HEK293 (cell line): ENCODE data around the gene MCF2L.

Source experiments
- CTCF ChIA-PET: fragments of 350-600 bp; formaldehyde crosslinking; extraction: SDS; loops from one replicate; lab custom pipeline; 2021; ENCODE audit warnings: antibody characterized with exemption; lab: Yijun Ruan, JAX
- POLR2A ChIA-PET: fragments of 300-600 bp; formaldehyde crosslinking; extraction: SDS; loops from one replicate; lab custom pipeline; 2020; ENCODE audit warnings: antibody characterized with exemption, inconsistent platforms; lab: Yijun Ruan, JAX
- H3K27ac ChIP-seq: fragments of 200-500 bp; sonication (Bioruptor generic); 2 replicates; pipeline ENCODE4 v1.5.1; 2014; ENCODE audit warnings: low read depth, low read length, control low read depth, inconsistent platforms; ENCODE audit errors: extremely low read depth
- H3K36me3 ChIP-seq, 2 experiments: fragments of 200-500 bp in 1 of 2; sonication (Bioruptor generic) in 1 of 2; 1 replicate in 1 of 2; 2 replicates in 1 of 2; pipeline ENCODE4 v1.5.1; 2014 to 2017; ENCODE audit warnings: inconsistent platforms in 2 of 2, low read length in 2 of 2; ENCODE audit not compliant: control insufficient read depth in 2 of 2, insufficient read depth in 1 of 2
- H3K4me1 ChIP-seq: fragments of 200-500 bp; sonication (Bioruptor generic); 2 replicates; pipeline ENCODE4 v1.5.1; 2014; ENCODE audit warnings: mild to moderate bottlenecking, low read length, inconsistent platforms; ENCODE audit not compliant: control insufficient read depth, insufficient read depth
- H3K4me3 ChIP-seq: 2 replicates; pipeline ENCODE4 v1.5.1; 2011; ENCODE audit warnings: low read depth, mild to moderate bottlenecking, control low read depth, low read length, moderate library complexity
- H3K9me3 ChIP-seq: fragments of 200-500 bp; sonication (Bioruptor generic); 2 replicates; pipeline ENCODE4 v1.5.1; 2014; ENCODE audit warnings: low read depth, low read length, inconsistent platforms; ENCODE audit not compliant: control insufficient read depth, insufficient read depth
- CTCF ChIP-seq: fragments of 450-650 bp; formaldehyde crosslinking; IDR thresholded peaks from 2 replicates; pipeline ENCODE4 v1.5.1; 2016; ENCODE audit warnings: missing biosample characterization, missing genetic modification characterization
- KLF17 ChIP-seq: fragments of 450-650 bp; formaldehyde crosslinking; IDR thresholded peaks from 2 replicates; pipeline ENCODE4 v1.5.1; 2016; ENCODE audit warnings: missing biosample characterization, missing genetic modification characterization
- PATZ1 ChIP-seq: fragments of 450-650 bp; formaldehyde crosslinking; IDR thresholded peaks from 2 replicates; pipeline ENCODE4 v1.5.1; 2016; ENCODE audit warnings: missing biosample characterization, missing genetic modification characterization
- TRIM28 ChIP-seq: IDR thresholded peaks from 2 replicates; pipeline ENCODE4 v1.6.1; 2011; ENCODE audit warnings: low read length, control low read depth, borderline replicate concordance
- YY2 ChIP-seq: fragments of 450-650 bp; formaldehyde crosslinking; IDR thresholded peaks from 2 replicates; pipeline ENCODE4 v1.5.1; 2016; ENCODE audit warnings: missing biosample characterization, missing genetic modification characterization
- ZNF292 ChIP-seq: fragments of 450-650 bp; formaldehyde crosslinking; IDR thresholded peaks from 2 replicates; pipeline ENCODE4 v1.5.1; 2016; ENCODE audit warnings: low read depth, missing biosample characterization, missing genetic modification characterization, borderline replicate concordance
- ZNF311 ChIP-seq: fragments of 450-650 bp; formaldehyde crosslinking; IDR thresholded peaks from 2 replicates; pipeline ENCODE4 v1.5.1; 2017; ENCODE audit warnings: missing biosample characterization, missing genetic modification characterization, borderline replicate concordance
- ZNF335 ChIP-seq: fragments of 450-650 bp; formaldehyde crosslinking; conservative IDR thresholded peaks from 2 replicates; pipeline ENCODE4 v1.5.1; 2016; ENCODE audit warnings: missing biosample characterization, missing genetic modification characterization
- ZNF350 ChIP-seq: fragments of 450-650 bp; formaldehyde crosslinking; IDR thresholded peaks from 2 replicates; pipeline ENCODE4 v1.5.0; 2017; ENCODE audit warnings: missing biosample characterization, mild to moderate bottlenecking, missing genetic modification characterization
- ZNF433 ChIP-seq: fragments of 450-650 bp; formaldehyde crosslinking; IDR thresholded peaks from 2 replicates; pipeline ENCODE4 v1.5.1; 2016; ENCODE audit warnings: missing biosample characterization, missing genetic modification characterization, low read depth
- ZNF580 ChIP-seq: fragments of 450-650 bp; formaldehyde crosslinking; IDR thresholded peaks from 2 replicates; pipeline ENCODE4 v1.5.1; 2016; ENCODE audit warnings: missing biosample characterization, missing genetic modification characterization
- ZNF626 ChIP-seq: fragments of 450-650 bp; sonication (Bioruptor Pico); formaldehyde crosslinking; IDR thresholded peaks from 2 replicates; pipeline ENCODE4 v1.5.1; 2018; ENCODE audit warnings: missing biosample characterization, missing genetic modification characterization, inconsistent platforms
- ZNF704 ChIP-seq: fragments of 450-650 bp; formaldehyde crosslinking; IDR thresholded peaks from 2 replicates; pipeline ENCODE4 v1.5.1; 2016; ENCODE audit warnings: missing biosample characterization, missing genetic modification characterization
- ZNF843 ChIP-seq: fragments of 450-650 bp; formaldehyde crosslinking; IDR thresholded peaks from 2 replicates; pipeline ENCODE4 v1.5.1; 2016; ENCODE audit warnings: missing biosample characterization, missing genetic modification characterization
- ZSCAN30 ChIP-seq: fragments of 450-650 bp; IDR thresholded peaks from 2 replicates; pipeline ENCODE4 v1.5.1; 2018; ENCODE audit warnings: missing biosample characterization, mild to moderate bottlenecking, missing genetic modification characterization, moderate library complexity
- ZXDB ChIP-seq: fragments of 450-650 bp; formaldehyde crosslinking; IDR thresholded peaks from 2 replicates; pipeline ENCODE4 v1.5.1; 2016; ENCODE audit warnings: missing biosample characterization, missing genetic modification characterization

MCF2L gene

GRCh38 chr13:113091211-113091771, 122.3 kb downstream of the MCF2L start:
- ChIA-PET CTCF (no interaction called here), POLR2A (no interaction called here)
- no peaks in the 10 kb centered on the region for H3K4me1 ChIP-seq
- H3K4me3 ChIP-seq = no peak overlapping the region
- TF ChIP-seq TRIM28 (no peak), ZXDB (tag by site-specific recombination) (no peak), ZNF626 (tag by site-specific recombination) (no peak), ZSCAN30 (tag by site-specific recombination) (no peak), ZNF580 (tag by site-specific recombination) (no peak), PATZ1 (tag by site-specific recombination) (no peak), ZNF311 (no peak), ZNF704 (tag by site-specific recombination) (no peak), ZNF433 (tag by site-specific recombination) (no peak), YY2 (no peak), ZNF335 (tag by site-specific recombination) (no peak), ZNF843 (tag by site-specific recombination) (no peak), ZNF292 (tag by site-specific recombination) (no peak), KLF17 (no peak), ZNF350 (tag by site-specific recombination) (no peak)
- H3K36me3 ChIP-seq = peaks cover 0 to 15% of the 10 kb centered on the region in 2 experiments; a peak in 1 of 3 replicates
- H3K27ac ChIP-seq = no peak overlapping the region
- H3K9me3 ChIP-seq = no peaks in the 10 kb centered on the region

- POLR2A ChIA-PET = no interaction called here
- CTCF ChIA-PET = no interaction called here
- no peak for TF ChIP-seq CTCF (tag by site-specific recombination)
- TF ChIP-seq, all 188 proteins: peak for 0
- Histone ChIP-seq H3K36me3 (peaks cover 0 to 15% of the 10 kb centered on the region in 2 experiments; a peak in 1 of 3 replicates), H3K4me1 (no peaks in the 10 kb centered on the region), H3K9me3 (no peaks in the 10 kb centered on the region), H3K4me3 (no peak overlapping the region), H3K27ac (no peak overlapping the region)
Measured at GRCh38 chr13:113091891-113092775, 123.1 kb downstream of the MCF2L start.
